Measurements from ENCODE around the gene DNAH10.

DNAH10 gene

DNA sequence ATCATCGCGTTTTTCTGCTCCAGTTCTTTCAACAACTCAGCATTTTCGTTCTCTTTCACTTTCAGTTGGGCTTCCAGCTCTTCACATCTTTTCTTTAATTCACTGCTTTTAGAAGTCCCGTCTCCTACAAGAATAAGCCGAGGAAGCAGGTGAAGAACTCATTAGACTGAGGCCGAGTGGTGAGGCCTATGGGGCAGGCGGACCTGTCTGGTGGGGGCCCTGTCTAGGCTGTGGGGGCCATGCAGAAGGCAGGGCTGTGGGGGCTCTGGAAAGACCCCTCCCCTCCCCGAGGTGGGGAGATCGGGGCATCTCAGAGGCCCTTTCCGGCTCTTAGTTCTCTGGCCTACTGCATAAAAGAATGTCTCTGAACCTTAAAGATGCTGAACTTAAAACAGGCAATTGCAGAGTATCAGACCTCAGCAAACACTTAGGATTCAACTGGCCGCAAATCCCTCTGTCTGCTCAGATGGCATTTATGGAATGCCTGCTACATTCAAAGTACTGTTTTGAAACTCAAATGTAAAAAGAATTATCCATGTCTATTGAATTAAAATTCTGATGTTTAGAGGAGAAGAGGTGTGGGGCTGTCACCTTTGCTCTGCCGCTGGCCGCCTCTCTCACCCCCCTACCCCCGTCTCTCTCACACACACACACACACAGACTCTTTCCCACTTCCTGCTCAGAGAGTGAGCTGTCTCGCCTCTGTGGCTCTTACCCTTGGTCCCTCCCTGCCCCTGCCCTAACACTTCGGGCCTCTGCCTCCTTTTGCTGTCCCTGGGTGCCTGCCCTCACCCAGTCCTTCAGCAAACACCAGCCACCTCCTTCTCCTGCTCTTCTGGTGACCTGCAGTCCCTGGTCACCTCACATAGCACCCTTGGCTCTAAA, 175.8 kb downstream of the DNAH10 start:
- DNase-seq (ENCODE audit: extremely low read depth, low read depth), result no peak
- TF ChIP-seq, protein P1, sequence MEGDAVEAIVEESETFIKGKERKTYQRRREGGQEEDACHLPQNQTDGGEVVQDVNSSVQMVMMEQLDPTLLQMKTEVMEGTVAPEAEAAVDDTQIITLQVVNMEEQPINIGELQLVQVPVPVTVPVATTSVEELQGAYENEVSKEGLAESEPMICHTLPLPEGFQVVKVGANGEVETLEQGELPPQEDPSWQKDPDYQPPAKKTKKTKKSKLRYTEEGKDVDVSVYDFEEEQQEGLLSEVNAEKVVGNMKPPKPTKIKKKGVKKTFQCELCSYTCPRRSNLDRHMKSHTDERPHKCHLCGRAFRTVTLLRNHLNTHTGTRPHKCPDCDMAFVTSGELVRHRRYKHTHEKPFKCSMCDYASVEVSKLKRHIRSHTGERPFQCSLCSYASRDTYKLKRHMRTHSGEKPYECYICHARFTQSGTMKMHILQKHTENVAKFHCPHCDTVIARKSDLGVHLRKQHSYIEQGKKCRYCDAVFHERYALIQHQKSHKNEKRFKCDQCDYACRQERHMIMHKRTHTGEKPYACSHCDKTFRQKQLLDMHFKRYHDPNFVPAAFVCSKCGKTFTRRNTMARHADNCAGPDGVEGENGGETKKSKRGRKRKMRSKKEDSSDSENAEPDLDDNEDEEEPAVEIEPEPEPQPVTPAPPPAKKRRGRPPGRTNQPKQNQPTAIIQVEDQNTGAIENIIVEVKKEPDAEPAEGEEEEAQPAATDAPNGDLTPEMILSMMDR (IDR thresholded peaks at IDR 0.05; ENCODE audit: low read depth, low read length), result no peak

DNA sequence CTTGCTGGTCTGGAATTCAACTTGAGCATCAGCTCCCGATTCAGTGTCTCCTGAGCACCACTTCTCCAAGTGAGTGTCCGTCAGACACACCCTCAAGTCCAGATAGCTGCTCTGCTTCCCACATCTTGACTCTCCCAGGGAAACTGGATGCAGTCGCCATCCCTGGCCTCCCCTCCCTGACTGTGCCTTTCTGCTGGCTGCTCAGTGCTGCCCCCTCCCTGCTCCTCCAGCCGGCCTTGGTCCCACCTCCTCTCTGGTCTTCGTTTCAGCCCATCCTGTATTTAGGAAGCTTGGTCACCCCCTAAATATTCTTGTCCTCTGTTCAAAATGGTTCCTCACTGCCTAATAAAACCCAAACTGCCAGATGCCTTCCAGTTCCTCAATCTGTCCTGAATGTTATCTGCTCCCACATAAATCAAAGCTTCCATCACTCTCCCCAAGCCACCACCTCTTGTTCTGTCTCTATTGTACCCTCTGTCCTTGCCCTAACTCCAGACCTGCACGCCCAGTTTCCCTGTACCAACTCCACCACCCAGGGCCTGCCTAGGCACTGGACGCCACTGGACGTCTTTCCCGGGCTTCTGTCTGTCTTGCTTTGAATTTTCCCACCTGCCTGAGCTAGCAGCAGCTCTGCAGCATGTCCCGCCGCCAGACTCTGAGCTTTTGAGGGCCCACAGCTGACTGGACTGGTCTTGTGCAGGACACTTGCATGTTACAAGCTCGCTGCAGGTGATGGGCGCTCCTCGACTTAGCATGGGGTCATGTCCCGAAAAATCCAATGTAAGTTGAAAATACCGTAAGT, 176.8 kb downstream of the DNAH10 start:
- DNase-seq (ENCODE audit: extremely low read depth, low read depth), result no peak
- TF ChIP-seq, protein P1 (IDR thresholded peaks at IDR 0.05; ENCODE audit: low read depth, low read length), result peak; percentile 27

DNA sequence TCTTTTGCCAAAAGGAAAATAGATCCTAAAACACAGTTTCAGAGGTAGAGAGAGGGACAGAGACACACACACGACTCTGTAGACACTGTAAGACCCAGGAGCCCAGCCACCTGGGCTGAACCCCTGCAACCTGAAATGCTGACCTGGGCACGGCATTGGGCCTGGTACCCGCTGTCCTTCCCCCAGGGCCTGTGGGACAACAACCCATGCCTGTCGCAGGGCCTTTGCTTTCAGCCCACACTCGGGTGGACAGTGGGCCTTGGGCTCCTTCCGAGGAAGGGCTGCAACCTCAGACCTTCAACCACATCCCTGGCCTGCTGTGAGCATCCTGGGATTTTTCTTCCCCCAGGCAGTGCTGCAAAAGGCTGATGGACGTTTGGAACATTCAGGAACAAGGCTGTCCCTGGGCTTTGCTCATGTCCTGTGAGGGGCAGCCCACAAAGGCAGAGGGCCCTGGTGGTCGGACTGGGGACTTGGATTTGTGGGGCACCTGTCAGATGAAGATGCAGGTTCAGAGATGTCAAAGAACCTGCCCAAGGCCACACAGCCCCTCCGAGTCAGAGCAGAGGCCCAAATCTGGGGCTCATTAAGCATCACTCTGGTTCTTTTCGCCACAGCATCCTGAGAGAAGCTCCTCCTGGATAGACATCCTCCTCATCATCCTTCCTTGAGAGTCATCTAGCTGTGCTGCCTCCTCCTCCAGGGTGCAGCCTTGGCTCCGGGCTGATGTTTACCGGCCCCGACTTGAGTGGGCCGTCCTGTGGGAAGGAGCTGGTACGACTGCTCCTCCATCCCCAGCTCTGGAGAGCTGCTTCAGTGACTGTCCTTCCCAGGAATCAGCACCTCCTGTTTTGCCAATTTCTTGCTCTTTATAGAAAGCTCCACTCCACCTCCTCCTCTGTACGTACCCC, 177.9 kb downstream of the DNAH10 start:
- no peak for DNase-seq (ENCODE audit: extremely low read depth, low read depth)
- TF ChIP-seq, protein P1 (IDR thresholded peaks at IDR 0.05; ENCODE audit: low read depth, low read length), result no peak

DNA sequence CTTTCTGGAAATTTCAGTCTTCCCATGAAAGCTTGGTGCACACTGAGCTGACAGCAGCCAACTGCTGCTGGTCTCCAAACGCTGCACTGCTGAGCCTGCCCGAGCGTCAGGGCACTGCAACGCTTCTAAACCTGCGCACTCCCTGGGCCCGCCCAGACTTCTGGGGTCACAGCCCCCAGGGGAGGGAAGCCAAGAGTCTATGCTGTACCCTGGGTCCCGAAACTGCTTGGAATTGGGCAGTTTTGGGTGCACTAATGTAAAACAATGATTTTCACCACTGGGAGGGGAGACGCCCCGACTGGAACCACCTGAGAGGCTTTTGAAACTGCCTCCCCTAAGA, 178.5 kb downstream of the DNAH10 start:
- no peak for DNase-seq (ENCODE audit: extremely low read depth, low read depth)
- TF ChIP-seq, protein P1 (IDR thresholded peaks at IDR 0.05; ENCODE audit: low read depth, low read length), result no peak

DNA sequence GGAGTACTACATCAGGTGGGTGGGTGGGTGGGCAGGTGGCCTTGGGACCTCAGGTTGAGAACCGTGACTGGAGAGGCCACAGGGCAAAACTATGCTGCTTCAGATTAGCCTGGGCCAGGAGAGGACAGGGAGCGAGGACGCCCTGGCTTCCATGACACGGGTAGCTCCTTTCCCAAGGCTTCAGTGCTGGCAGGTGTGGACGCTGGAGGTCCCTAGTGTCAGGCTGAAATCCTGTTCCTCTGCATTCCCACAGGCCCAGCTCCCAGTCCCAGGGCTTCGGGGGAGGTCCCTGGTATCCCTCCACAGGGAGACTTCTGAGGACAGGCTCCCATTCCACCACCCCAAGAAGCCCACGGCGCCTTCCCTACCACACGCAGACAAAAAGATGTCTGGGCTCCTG, 178.9 kb downstream of the DNAH10 start:
- TF ChIP-seq, protein P1 (IDR thresholded peaks at IDR 0.05; ENCODE audit: low read depth, low read length), result no peak
- DNase-seq (ENCODE audit: extremely low read depth, low read depth), result no peak

DNA sequence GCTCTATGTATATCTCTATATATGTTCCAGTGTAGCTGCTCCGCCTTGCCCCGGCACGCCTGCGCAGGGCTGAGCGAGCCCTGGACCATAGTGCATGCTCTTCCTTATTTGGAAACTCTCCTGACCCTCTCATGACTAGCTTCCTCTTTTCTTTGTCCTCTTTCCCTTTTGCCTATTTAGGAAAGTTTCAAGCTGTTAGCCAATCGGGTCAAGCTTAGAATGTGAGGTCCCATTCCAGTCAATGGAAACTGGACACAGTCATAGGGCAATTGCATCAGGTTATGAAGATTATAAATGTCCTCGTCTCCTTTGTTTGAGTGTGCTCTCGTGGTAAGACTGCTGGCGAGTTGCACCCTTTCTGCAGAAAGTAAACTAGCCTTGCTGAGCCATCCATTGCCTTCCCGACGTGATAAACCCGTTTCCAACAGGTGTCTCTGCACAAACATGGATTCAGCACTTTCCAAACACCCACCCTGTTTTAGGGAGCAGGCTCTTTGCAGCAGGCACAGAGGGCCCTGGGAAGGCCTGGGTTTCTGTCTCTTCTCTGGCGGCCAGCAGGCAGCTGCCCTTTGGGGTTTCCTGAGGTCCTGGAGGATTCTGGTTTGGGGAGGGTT, 179.6 kb downstream of the DNAH10 start:
- TF ChIP-seq, protein P1 (IDR thresholded peaks at IDR 0.05; ENCODE audit: low read depth, low read length), result no peak
- DNase-seq (ENCODE audit: extremely low read depth, low read depth), result no peak

Measured in AG09319 (cell line).